GM12892 (cell line): Measurements from ENCODE around the gene TNFRSF8.

Experiments used
- POLR2A ChIP-seq: IDR thresholded peaks from 2 replicates; pipeline ENCODE4 v1.6.1; 2011; ENCODE audit warnings: low read depth, low read length, control low read depth
- POLR2AphosphoS5 ChIP-seq: IDR thresholded peaks from 2 replicates; pipeline ENCODE4 v1.6.1; 2011; ENCODE audit warnings: low read depth, low read length, control low read depth
- TAF1 ChIP-seq: IDR thresholded peaks from 2 replicates; pipeline ENCODE4 v1.6.1; 2011; ENCODE audit warnings: low read depth, mild to moderate bottlenecking, control low read depth, low read length, borderline replicate concordance

DNA sequence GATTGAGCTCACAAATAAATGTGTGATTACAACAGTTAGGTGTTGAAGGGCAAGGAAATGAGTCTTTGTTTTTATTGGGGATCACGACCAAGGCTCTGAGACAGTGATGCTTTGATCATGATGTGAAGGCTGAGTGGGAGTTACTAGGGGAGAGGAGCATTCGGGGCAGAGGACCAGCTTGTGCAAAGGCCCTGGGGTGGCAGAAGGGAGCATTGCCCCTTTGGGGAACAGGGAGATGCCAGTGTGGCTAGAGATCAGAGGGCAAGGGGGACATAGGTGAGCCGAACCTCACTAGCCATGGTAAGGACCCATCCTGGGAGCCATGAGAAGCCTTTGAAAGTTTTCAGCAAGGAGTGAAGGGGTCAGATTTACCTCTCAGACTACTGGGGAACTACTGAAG is 31.1 kb downstream of the TNFRSF8 start:
- no peak for TF ChIP-seq POLR2A
- TF ChIP-seq POLR2AphosphoS5 = no peak
- no peak for TF ChIP-seq TAF1
